K562 (cell line): ENCODE results near the gene ATP6V0D1. TPM values are rescaled to one million over a fixed set of nuclear protein-coding genes. Genes with fewer than 3 reads are reported as not detected.
A peak's percentile ranks its signal among the peaks of the same experiment; 100 is the strongest.

ENCODE experiments used
- ATAC-seq: fragments of 200-7000 bp; cut with Tn5 transposase; 3 replicates; pipeline ENCODE4 v1.9.1; 2020; ENCODE audit warnings: moderate library complexity
- BruUV-seq: library from RNA; stranded (reverse); fragments of 400-500 nt; replicated peaks from 2 replicates; lab custom pipeline; 2021; lab: Mats Ljungman, UMichigan
- CTCF ChIA-PET: fragments of 300-600 bp; formaldehyde crosslinking; extraction: SDS; loops from one replicate; lab custom pipeline; 2021; ENCODE audit warnings: low intra/inter-chr PET ratio; lab: Yijun Ruan, JAX
- POLR2A ChIA-PET: fragments of 300-600, 350-650 bp; sonication (Branson Sonifier 250); formaldehyde crosslinking; extraction: SDS; loops from one replicate; lab custom pipeline; 2021; ENCODE audit warnings: antibody characterized with exemption, inconsistent platforms; lab: Yijun Ruan, JAX
- DNase-seq, 4 experiments: peaks; one replicate each; pipeline versions ENCODE4 v3.0.0 to v3.0.0-alpha.2; 2011 to 2018; ENCODE audit warnings: low spot score in 3 of 4, mixed read lengths in 3 of 4; ENCODE audit errors: extremely low read depth in 1 of 4
- FAIRE-seq: peaks from 2 replicates; lab custom pipeline; 2011; peaks lifted over from hg19 to GRCh38; lab: Jason Lieb, UNC
- H2AFZ ChIP-seq: 2 replicates; pipeline ENCODE4 v1.6.0; 2011; ENCODE audit warnings: low read depth, low read length, control low read depth, inconsistent platforms
- H3K27ac ChIP-seq: fragments of 200-600 bp; 3 replicates; pipeline ENCODE4 v1.8.0; 2011; ENCODE audit warnings: low read depth, mild to moderate bottlenecking, control low read depth, inconsistent platforms, low read length, moderate library complexity, mixed read lengths; ENCODE audit errors: extremely low read depth
- H3K27me3 ChIP-seq, 2 experiments: fragments of 300-600 bp in 1 of 2; 2 replicates in 1 of 2; 3 replicates in 1 of 2; pipeline versions ENCODE4 v1.6.0 to v1.8.0; 2011; ENCODE audit warnings: inconsistent platforms in 2 of 2, low read length in 2 of 2, mild to moderate bottlenecking in 1 of 2, mixed read lengths in 1 of 2, moderate library complexity in 1 of 2; ENCODE audit not compliant: control insufficient read depth in 2 of 2, insufficient read depth in 2 of 2
- H3K36me3 ChIP-seq: fragments of 300-600 bp; 3 replicates; pipeline ENCODE4 v1.8.0; 2011; ENCODE audit warnings: mild to moderate bottlenecking, low read length, inconsistent platforms; ENCODE audit not compliant: control insufficient read depth, insufficient read depth
- H3K4me1 ChIP-seq, 2 experiments: fragments of 200-600 bp in 1 of 2; replicated peaks in 1 of 2; 2 replicates in 1 of 2; 3 replicates in 1 of 2; pipeline versions ENCODE4 v1.5.1 to v1.8.0; 2011; ENCODE audit warnings: inconsistent platforms in 2 of 2, low read length in 2 of 2, mild to moderate bottlenecking in 1 of 2, mixed read lengths in 1 of 2, moderate library complexity in 1 of 2; ENCODE audit not compliant: control insufficient read depth in 2 of 2, insufficient read depth in 2 of 2
- H3K4me2 ChIP-seq: 2 replicates; pipeline ENCODE4 v1.6.1; 2011; ENCODE audit warnings: low read length, control low read depth, inconsistent platforms, mixed read lengths; ENCODE audit not compliant: insufficient read depth
- H3K4me3 ChIP-seq: fragments of 200-600 bp; sonication (generic), shearing (Covaris generic); 2 replicates; pipeline ENCODE4 v1.5.1; 2016; ENCODE audit warnings: control low read depth, inconsistent platforms
- H3K79me2 ChIP-seq: fragments of 200-600 bp; 3 replicates; pipeline ENCODE4 v1.8.0; 2011; ENCODE audit warnings: low read length, inconsistent platforms; ENCODE audit not compliant: control insufficient read depth, insufficient read depth
- H3K9ac ChIP-seq, 2 experiments: 2 replicates each; pipeline versions ENCODE4 v1.6.0 to v1.6.1; 2011; ENCODE audit warnings: low read depth in 2 of 2, low read length in 2 of 2, control low read depth in 1 of 2, inconsistent platforms in 1 of 2, mild to moderate bottlenecking in 1 of 2, mixed read lengths in 1 of 2; ENCODE audit not compliant: insufficient read depth in 1 of 2
- H3K9me1 ChIP-seq: one replicate; pipeline ENCODE4 v1.6.0; 2011; ENCODE audit warnings: inconsistent platforms, mild to moderate bottlenecking, low read length, moderate library complexity; ENCODE audit not compliant: control insufficient read depth, insufficient read depth
- H3K9me3 ChIP-seq: replicated peaks from 2 replicates; pipeline ENCODE4 v1.5.1; 2011; ENCODE audit warnings: low read depth, low read length, inconsistent platforms; ENCODE audit not compliant: control insufficient read depth, insufficient read depth
- H4K20me1 ChIP-seq: replicated peaks from 2 replicates; pipeline ENCODE4 v1.6.1; 2011; ENCODE audit warnings: low read length, inconsistent platforms, mixed read lengths; ENCODE audit not compliant: control insufficient read depth, insufficient read depth
- BCL6 ChIP-seq: fragments of 250-450 bp; sonication (Bioruptor Pico); IDR thresholded peaks from 2 replicates; pipeline ENCODE4 v1.4.0; 2020
- MCM2 ChIP-seq: fragments of 450-650 bp; IDR thresholded peaks from 2 replicates; pipeline ENCODE4 v1.6.1; 2017; ENCODE audit warnings: low read depth, mild to moderate bottlenecking
- NUFIP1 ChIP-seq: fragments of 450-650 bp; IDR thresholded peaks from 2 replicates; pipeline ENCODE4 v1.6.1; 2018; ENCODE audit not compliant: partially characterized antibody
- STAT5A ChIP-seq: IDR thresholded peaks from 2 replicates; pipeline ENCODE4 v1.6.1; 2012; ENCODE audit warnings: low read length, inconsistent platforms, borderline replicate concordance
- XRCC3 ChIP-seq: fragments of 450-650 bp; IDR thresholded peaks from 2 replicates; pipeline ENCODE4 v1.6.1; 2017; ENCODE audit warnings: mild to moderate bottlenecking, moderate library complexity
- ZNF316 ChIP-seq: fragments of 450-650 bp; IDR thresholded peaks from 2 replicates; pipeline ENCODE4 v1.6.1; 2016
- WGBS: fragments of 100-300 bp; shearing (Covaris generic); methylation state at CpG from one replicate; pipeline ENCODE4 v1.1.6; 2016; ENCODE audit warnings: low coverage, mixed read lengths; ENCODE audit not compliant: insufficient coverage; ENCODE audit errors: missing lambda C conversion rate; 5-methylcytosine and 5-hydroxymethylcytosine counted together
- in situ Hi-C: fragments of 300-500 bp; cut with MboI; formaldehyde crosslinking; loops from 4 replicates; pipeline ENCODE4 v1.15.0; 2018; ENCODE audit warnings: inconsistent platforms, mixed read lengths
- intact Hi-C: fragments of 100-400 bp; cut with micrococcal nuclease; formaldehyde crosslinking; loops from 2 replicates; pipeline ENCODE4 v1.14.2; 2022
- polyA plus RNA-seq, 8 experiments: library from polyadenylated mRNA; depleted of rRNA in 4 of 8; stranded (reverse) in 5 of 8; unstranded in 3 of 8; fragments of >200 nt; fragmentation: Nextera tagmentation in 2 of 8; fragmentation: Illumina TruSeq in 1 of 8; extraction: Ambion mirVana in 2 of 8; extraction: Trizol in 1 of 8; gene quantifications; 2 replicates each; pipeline versions ENCODE4 v1.2.1 to v1.2.3, GENCODE V29; 2011 to 2014; ENCODE audit warnings: inconsistent platforms in 1 of 8, missing spikeins in 1 of 8
- total RNA-seq, 7 experiments: library from RNA; depleted of rRNA in 6 of 7; stranded (reverse); fragments of >200 nt in 6 of 7; fragmentation: Illumina TruSeq in 2 of 7; extraction: Trizol in 2 of 7; gene quantifications; 2 replicates each; pipeline versions ENCODE4 v1.2.1 to v1.2.3, GENCODE V29; 2011 to 2021; ENCODE audit warnings: low replicate concordance in 1 of 7
- TF ChIP-seq, protein P1 (sequence below): fragments of 250-450 bp; sonication (Bioruptor Pico); IDR thresholded peaks from 2 replicates; pipeline ENCODE4 v1.8.0; 2022; ENCODE audit warnings: moderate library complexity, mild to moderate bottlenecking, inconsistent platforms
- TF ChIP-seq, protein P2 (sequence below), 2 experiments: fragments of 450-650 bp; IDR thresholded peaks; 2 replicates each; pipeline ENCODE4 v1.6.1; 2018; ENCODE audit warnings: mild to moderate bottlenecking in 2 of 2, low read depth in 1 of 2; ENCODE audit not compliant: partially characterized antibody in 2 of 2

Gene ATP6V0D1
- total and polyA plus RNA-seq, 9 of the 15 experiments (the other 6 are each of a cell fraction or from before 2014, with no cell fraction given): 23.2 to 69.7 (median 45.6) TPM

DNA sequence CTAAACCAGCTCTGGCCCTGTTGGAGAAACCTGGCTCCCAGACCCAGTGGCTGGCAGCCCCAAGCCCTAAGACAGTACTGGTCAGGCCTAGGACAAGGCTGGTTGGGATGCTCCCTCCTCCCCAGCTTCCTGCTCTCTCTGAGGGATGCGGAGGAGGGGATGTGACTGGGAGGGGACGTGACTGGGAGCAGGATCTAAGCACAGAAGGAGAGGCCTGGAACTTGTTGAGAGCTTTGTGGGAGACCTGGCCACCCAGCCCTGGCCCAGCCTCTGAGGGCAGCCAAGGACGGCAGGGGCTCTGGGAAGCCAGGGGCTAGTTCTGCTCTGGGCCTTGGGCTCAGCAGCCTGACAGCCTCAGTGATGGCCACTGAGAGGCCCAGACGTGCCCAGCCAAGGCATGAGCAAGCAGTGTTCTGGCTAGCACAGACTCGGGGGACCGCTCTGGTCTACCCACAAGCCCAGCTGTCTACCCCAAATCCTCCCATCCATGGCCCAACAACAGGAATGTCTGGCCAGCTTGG is 22.8 kb downstream of the ATP6V0D1 start (continued):
- TF ChIP-seq, protein P1, sequence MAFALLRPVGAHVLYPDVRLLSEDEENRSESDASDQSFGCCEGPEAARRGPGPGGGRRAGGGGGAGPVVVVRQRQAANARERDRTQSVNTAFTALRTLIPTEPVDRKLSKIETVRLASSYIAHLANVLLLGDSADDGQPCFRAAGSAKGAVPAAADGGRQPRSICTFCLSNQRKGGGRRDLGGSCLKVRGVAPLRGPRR (CRISPR knock-in tag): no peak
- TF ChIP-seq, protein P2, sequence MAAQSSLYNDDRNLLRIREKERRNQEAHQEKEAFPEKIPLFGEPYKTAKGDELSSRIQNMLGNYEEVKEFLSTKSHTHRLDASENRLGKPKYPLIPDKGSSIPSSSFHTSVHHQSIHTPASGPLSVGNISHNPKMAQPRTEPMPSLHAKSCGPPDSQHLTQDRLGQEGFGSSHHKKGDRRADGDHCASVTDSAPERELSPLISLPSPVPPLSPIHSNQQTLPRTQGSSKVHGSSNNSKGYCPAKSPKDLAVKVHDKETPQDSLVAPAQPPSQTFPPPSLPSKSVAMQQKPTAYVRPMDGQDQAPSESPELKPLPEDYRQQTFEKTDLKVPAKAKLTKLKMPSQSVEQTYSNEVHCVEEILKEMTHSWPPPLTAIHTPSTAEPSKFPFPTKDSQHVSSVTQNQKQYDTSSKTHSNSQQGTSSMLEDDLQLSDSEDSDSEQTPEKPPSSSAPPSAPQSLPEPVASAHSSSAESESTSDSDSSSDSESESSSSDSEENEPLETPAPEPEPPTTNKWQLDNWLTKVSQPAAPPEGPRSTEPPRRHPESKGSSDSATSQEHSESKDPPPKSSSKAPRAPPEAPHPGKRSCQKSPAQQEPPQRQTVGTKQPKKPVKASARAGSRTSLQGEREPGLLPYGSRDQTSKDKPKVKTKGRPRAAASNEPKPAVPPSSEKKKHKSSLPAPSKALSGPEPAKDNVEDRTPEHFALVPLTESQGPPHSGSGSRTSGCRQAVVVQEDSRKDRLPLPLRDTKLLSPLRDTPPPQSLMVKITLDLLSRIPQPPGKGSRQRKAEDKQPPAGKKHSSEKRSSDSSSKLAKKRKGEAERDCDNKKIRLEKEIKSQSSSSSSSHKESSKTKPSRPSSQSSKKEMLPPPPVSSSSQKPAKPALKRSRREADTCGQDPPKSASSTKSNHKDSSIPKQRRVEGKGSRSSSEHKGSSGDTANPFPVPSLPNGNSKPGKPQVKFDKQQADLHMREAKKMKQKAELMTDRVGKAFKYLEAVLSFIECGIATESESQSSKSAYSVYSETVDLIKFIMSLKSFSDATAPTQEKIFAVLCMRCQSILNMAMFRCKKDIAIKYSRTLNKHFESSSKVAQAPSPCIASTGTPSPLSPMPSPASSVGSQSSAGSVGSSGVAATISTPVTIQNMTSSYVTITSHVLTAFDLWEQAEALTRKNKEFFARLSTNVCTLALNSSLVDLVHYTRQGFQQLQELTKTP (IDR thresholded peaks at IDR 0.05; ENCODE audit: low read depth in 1 of 2, partially characterized antibody in 2 of 2): no peak
- TF ChIP-seq MCM2 (no peak), STAT5A (no peak)
- TF ChIP-seq, all 486 proteins: peak for 0

DNA sequence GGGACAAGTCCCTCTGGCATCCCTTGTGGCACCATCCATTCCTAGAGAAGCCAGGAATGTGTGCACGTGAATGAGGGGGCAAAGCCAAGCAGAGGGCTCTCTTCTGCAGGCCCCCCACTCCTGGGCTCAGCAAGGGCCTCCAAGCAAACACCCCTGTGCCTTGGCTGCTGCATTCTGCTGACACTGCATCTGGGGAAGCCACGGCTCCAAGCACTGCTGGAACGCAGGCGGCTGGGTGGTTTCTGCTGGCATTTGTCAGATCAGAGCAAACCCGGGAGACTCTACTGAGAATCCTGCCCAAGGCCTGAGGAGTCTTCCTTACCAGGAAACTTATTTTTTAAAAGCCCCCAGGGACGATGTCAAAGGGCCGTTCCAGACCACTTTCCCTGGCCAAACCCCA is 23.3 kb downstream of the ATP6V0D1 start:
- intact Hi-C loops: no loop called here
- CTCF ChIA-PET: no interaction called here

More for the DNA sequence above, 23.3 kb downstream of the ATP6V0D1 start:
- no peaks in the 10 kb centered on the region for H3K27me3 ChIP-seq
- no peaks in the 10 kb centered on the region for H3K9me3 ChIP-seq
- TF ChIP-seq XRCC3 (no peak), NUFIP1 (no peak), BCL6 (CRISPR knock-in tag) (no peak), ZNF316 (peak; percentile 59)
- TF ChIP-seq, all 486 proteins: peak for 1
- BruUV-seq: no TSS peak
- no peak for ATAC-seq
- Histone ChIP-seq H3K4me3 (no peak overlapping the region), H3K9ac (peak overlapping the region in 1 of 2 experiments; percentile 50; a peak in 2 of 4 replicates), H4K20me1 (peaks cover 37% of the 10 kb centered on the region), H3K36me3 (peaks cover 32% of the 10 kb centered on the region; the same call in 1 of the 3 replicates), H3K4me1 (peaks cover 26 to 46% of the 10 kb centered on the region in 2 experiments), H3K9me1 (peaks cover 21% of the 10 kb centered on the region), H3K79me2 (peaks cover 32% of the 10 kb centered on the region), H2AFZ (no peak overlapping the region), H3K4me2 (no peak overlapping the region), H3K27ac (no peak overlapping the region)
- DNase-seq: no peak
- in situ Hi-C loops: no loop called here
- no peak for FAIRE-seq
- POLR2A ChIA-PET: interaction anchor here (1.0 kb wide), 1 partner anchor 43 kb away, joined by 3 read pairs; no protein-coding TSS in a partner anchor
- 78% methylated on average over 7 of the region's 7 CpGs for WGBS
